HepG2 (cell line): Measurements from ENCODE around the gene ATF6.

Experiments used
- ATF7 ChIP-seq, 2 experiments: fragments of 450-650 bp in 1 of 2; sonication (generic) in 1 of 2; formaldehyde crosslinking in 1 of 2; IDR thresholded peaks; 2 replicates each; pipeline versions ENCODE4 v1.4.0 to v1.6.1; 2016 to 2020; ENCODE audit warnings: antibody characterized with exemption in 1 of 2, mild to moderate bottlenecking in 1 of 2, missing genetic modification reagents in 1 of 2
- CTCF ChIP-seq: sonication (generic); formaldehyde crosslinking; IDR thresholded peaks from 2 replicates; pipeline ENCODE4 v1.5.0; 2020; ENCODE audit warnings: mild to moderate bottlenecking, missing genetic modification reagents, moderate library complexity
- ETV6 ChIP-seq: sonication (generic); formaldehyde crosslinking; conservative IDR thresholded peaks from 2 replicates; pipeline ENCODE4 v1.4.0; 2020; ENCODE audit warnings: missing genetic modification reagents
- FOXK1 ChIP-seq: sonication (generic); formaldehyde crosslinking; IDR thresholded peaks from 2 replicates; pipeline ENCODE4 v1.4.0; 2020; ENCODE audit warnings: low read depth, missing genetic modification reagents, borderline replicate concordance
- GABPA ChIP-seq, 2 experiments: IDR thresholded peaks; 2 replicates each; pipeline ENCODE4 v1.6.1; 2011 to 2016; ENCODE audit warnings: low read depth in 2 of 2, low read length in 1 of 2, missing biosample characterization in 1 of 2, missing genetic modification characterization in 1 of 2
- RBFOX2 ChIP-seq: fragments of 200-400 bp; formaldehyde crosslinking; IDR thresholded peaks from 2 replicates; pipeline ENCODE4 v1.6.1; 2017; ENCODE audit warnings: low read depth, mild to moderate bottlenecking, low read length
- ZMAT3 ChIP-seq: sonication (generic); formaldehyde crosslinking; conservative IDR thresholded peaks from 2 replicates; pipeline ENCODE4 v1.7.0; 2021; ENCODE audit warnings: missing genetic modification reagents
- ZNF512 ChIP-seq: sonication (generic); formaldehyde crosslinking; IDR thresholded peaks from 2 replicates; pipeline ENCODE4 v1.4.0; 2020; ENCODE audit warnings: mild to moderate bottlenecking, missing genetic modification reagents
- ZZZ3 ChIP-seq: sonication (generic); formaldehyde crosslinking; IDR thresholded peaks from 2 replicates; pipeline ENCODE4 v1.4.0; 2020; ENCODE audit warnings: missing genetic modification reagents, mild to moderate bottlenecking, borderline replicate concordance

GRCh38 chr1:162007466-162007865, 241.3 kb downstream of the ATF6 start:
- no peak for TF ChIP-seq GABPA (IDR thresholded peaks at IDR 0.05; ENCODE audit: low read depth, low read length)
- no peak for TF ChIP-seq GABPA (CRISPR knock-in tag; IDR thresholded peaks at IDR 0.05; ENCODE audit: low read depth)
- no peak for TF ChIP-seq ZZZ3 (CRISPR knock-in tag)
- no peak for TF ChIP-seq RBFOX2
- TF ChIP-seq CTCF, result no peak
- TF ChIP-seq FOXK1 (CRISPR knock-in tag), result no peak
- TF ChIP-seq ATF7 (IDR thresholded peaks at IDR 0.05), result no peak
- TF ChIP-seq ATF7 (CRISPR knock-in tag; IDR thresholded peaks at IDR 0.05), result no peak
- no peak for TF ChIP-seq ZMAT3 (CRISPR knock-in tag)
- no peak for TF ChIP-seq ZNF512 (CRISPR knock-in tag)
- TF ChIP-seq ETV6 (CRISPR knock-in tag), result no peak
